ENCODE results near the gene TECTA.

The TECTA gene

DNA sequence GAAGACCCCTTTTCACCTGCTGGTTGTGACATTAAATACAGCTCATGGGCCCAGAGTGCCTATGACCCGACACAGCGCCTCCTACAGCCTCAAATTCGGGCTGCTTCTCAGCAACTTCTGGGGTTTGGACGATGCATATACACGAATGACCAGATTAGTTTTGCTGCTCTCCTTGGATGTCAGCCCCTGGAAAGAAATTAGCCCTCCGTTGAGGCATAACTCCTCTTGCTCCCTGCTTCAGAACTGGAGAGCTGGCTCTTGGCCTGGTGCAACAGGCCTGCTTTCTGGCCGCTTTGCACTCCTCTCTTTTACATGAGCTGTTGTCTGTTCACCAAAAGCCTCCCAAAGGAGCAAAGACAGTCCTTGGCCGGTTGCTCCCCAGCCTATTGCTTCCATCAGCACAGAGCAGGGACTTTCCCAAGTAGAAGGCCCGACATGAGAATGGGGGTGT is 3.3 kb downstream of the TECTA start:
- TF ChIP-seq FOXP2 (optimal IDR thresholded peaks at IDR 0.05; ENCODE audit: control extremely low read depth, extremely low read length, insufficient read depth) (no peak), EZH2 (IDR thresholded peaks at IDR 0.05) (no peak), POLR2AphosphoS5 (IDR thresholded peaks at IDR 0.05; ENCODE audit: borderline replicate concordance, low read depth, low read length) (no peak)
- Histone ChIP-seq H3K27ac (no peak overlapping the region), H3K9ac (ENCODE audit: insufficient read length) (no peak overlapping the region), H3K9me3 (ENCODE audit: low read depth, low read length) (no peaks in the 10 kb centered on the region), H3K4me3 (no peak overlapping the region), H3K36me3 (ENCODE audit: insufficient read depth, low read length) (no peaks in the 10 kb centered on the region)
- DNase-seq (ENCODE audit: low read depth, low spot score) = no peak

DNA sequence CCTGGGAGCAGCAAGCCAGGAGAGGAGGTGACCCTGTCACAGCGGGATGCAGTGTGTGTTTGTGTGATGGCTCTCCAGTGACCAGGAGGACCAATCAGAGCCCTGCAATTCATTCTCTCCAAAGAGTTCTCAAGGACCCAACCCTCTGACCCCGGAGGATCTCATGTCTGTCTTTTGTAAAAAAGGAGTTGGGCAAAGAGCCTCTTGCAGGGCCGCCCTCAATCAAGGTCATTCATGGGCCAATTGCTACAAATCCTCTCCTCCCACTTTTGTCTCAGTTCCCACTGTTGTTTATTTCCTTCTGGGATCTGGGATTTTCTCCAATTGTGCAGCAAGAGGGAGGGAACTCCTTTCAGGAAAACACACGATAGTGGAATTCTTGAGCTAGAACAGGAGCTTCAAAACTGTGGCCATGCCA is 4.0 kb downstream of the TECTA start:
- H3K27ac ChIP-seq = no peak overlapping the region
- H3K4me3 ChIP-seq = no peak overlapping the region
- no peaks in the 10 kb centered on the region for H3K9me3 ChIP-seq (ENCODE audit: low read depth, low read length)
- no peaks in the 10 kb centered on the region for H3K36me3 ChIP-seq (ENCODE audit: insufficient read depth, low read length)
- TF ChIP-seq EZH2 (IDR thresholded peaks at IDR 0.05) = no peak
- no peak overlapping the region for H3K9ac ChIP-seq (ENCODE audit: insufficient read length)
- no peak for DNase-seq (ENCODE audit: low read depth, low spot score)

- TF ChIP-seq EZH2 (IDR thresholded peaks at IDR 0.05) = no peak
- no peak for TF ChIP-seq FOXP2 (optimal IDR thresholded peaks at IDR 0.05; ENCODE audit: control extremely low read depth, extremely low read length, insufficient read depth)
- no peak for TF ChIP-seq POLR2AphosphoS5 (IDR thresholded peaks at IDR 0.05; ENCODE audit: borderline replicate concordance, low read depth, low read length)
- H3K9ac ChIP-seq (ENCODE audit: insufficient read length) = no peak overlapping the region
- no peak overlapping the region for H3K4me3 ChIP-seq
Measured at GRCh38 chr11:121105481-121106195, 4.6 kb downstream of the TECTA start.

DNA sequence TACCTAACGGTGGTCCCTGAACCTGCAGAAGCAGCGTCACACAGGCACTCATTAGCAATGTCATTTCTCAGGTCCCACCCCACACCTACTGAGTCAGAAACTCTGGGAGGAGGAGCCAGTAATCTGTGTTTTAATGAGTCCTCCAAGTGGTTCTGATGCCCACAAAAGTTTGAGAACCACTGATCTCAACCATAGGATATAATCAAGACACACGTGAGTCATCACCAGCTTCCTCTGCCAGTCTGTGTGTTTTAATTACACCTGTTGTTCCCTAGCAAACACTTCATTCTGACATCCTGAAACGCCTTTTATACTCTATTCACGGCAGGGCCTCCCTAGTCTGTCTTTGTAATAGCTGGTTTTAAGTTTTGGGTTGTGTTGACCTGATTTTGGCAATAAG is 5.8 kb downstream of the TECTA start:
- TF ChIP-seq FOXP2 (optimal IDR thresholded peaks at IDR 0.05; ENCODE audit: control extremely low read depth, extremely low read length, insufficient read depth) (no peak), EZH2 (IDR thresholded peaks at IDR 0.05) (no peak), POLR2AphosphoS5 (IDR thresholded peaks at IDR 0.05; ENCODE audit: borderline replicate concordance, low read depth, low read length) (no peak)
- Histone ChIP-seq H3K9me3 (ENCODE audit: low read depth, low read length) (no peaks in the 10 kb centered on the region), H3K36me3 (ENCODE audit: insufficient read depth, low read length) (no peaks in the 10 kb centered on the region), H3K9ac (ENCODE audit: insufficient read length) (no peak overlapping the region), H3K27ac (no peak overlapping the region), H3K4me3 (no peak overlapping the region)
- DNase-seq (ENCODE audit: low read depth, low spot score) = no peak

More at GRCh38 chr11:121105481-121106195, 4.6 kb downstream of the TECTA start:
- Histone ChIP-seq H3K27ac (no peak overlapping the region), H3K9me3 (ENCODE audit: low read depth, low read length) (no peaks in the 10 kb centered on the region), H3K36me3 (ENCODE audit: insufficient read depth, low read length) (no peaks in the 10 kb centered on the region)
- no peak for DNase-seq (ENCODE audit: low read depth, low spot score)

GRCh38 chr11:121108413-121108812 is 7.4 kb downstream of the TECTA start:
- no peak overlapping the region for H3K9ac ChIP-seq (ENCODE audit: insufficient read length)
- no peak for TF ChIP-seq POLR2AphosphoS5 (IDR thresholded peaks at IDR 0.05; ENCODE audit: borderline replicate concordance, low read depth, low read length)
- TF ChIP-seq FOXP2 (optimal IDR thresholded peaks at IDR 0.05; ENCODE audit: control extremely low read depth, extremely low read length, insufficient read depth) = no peak
- no peak for TF ChIP-seq EZH2 (IDR thresholded peaks at IDR 0.05)
- no peaks in the 10 kb centered on the region for H3K36me3 ChIP-seq (ENCODE audit: insufficient read depth, low read length)
- no peak overlapping the region for H3K4me3 ChIP-seq
- no peak overlapping the region for H3K27ac ChIP-seq
- no peaks in the 10 kb centered on the region for H3K9me3 ChIP-seq (ENCODE audit: low read depth, low read length)
- no peak for DNase-seq (ENCODE audit: low read depth, low spot score)

- H3K4me3 ChIP-seq = no peak overlapping the region
- H3K9me3 ChIP-seq (ENCODE audit: low read depth, low read length) = no peaks in the 10 kb centered on the region
- H3K9ac ChIP-seq (ENCODE audit: insufficient read length) = no peak overlapping the region
- TF ChIP-seq POLR2AphosphoS5 (IDR thresholded peaks at IDR 0.05; ENCODE audit: borderline replicate concordance, low read depth, low read length) (no peak), FOXP2 (optimal IDR thresholded peaks at IDR 0.05; ENCODE audit: control extremely low read depth, extremely low read length, insufficient read depth) (no peak), EZH2 (IDR thresholded peaks at IDR 0.05) (no peak)
- no peak overlapping the region for H3K27ac ChIP-seq
- no peak for DNase-seq (ENCODE audit: low read depth, low spot score)
- H3K36me3 ChIP-seq (ENCODE audit: insufficient read depth, low read length) = no peaks in the 10 kb centered on the region
Measured at GRCh38 chr11:121109471-121109870, 8.4 kb downstream of the TECTA start.

- TF ChIP-seq POLR2AphosphoS5 (IDR thresholded peaks at IDR 0.05; ENCODE audit: borderline replicate concordance, low read depth, low read length) = no peak
- no peak for TF ChIP-seq FOXP2 (optimal IDR thresholded peaks at IDR 0.05; ENCODE audit: control extremely low read depth, extremely low read length, insufficient read depth)
- no peak for TF ChIP-seq EZH2 (IDR thresholded peaks at IDR 0.05)
Measured at GRCh38 chr11:121109916-121110586, 9.0 kb downstream of the TECTA start.

DNA sequence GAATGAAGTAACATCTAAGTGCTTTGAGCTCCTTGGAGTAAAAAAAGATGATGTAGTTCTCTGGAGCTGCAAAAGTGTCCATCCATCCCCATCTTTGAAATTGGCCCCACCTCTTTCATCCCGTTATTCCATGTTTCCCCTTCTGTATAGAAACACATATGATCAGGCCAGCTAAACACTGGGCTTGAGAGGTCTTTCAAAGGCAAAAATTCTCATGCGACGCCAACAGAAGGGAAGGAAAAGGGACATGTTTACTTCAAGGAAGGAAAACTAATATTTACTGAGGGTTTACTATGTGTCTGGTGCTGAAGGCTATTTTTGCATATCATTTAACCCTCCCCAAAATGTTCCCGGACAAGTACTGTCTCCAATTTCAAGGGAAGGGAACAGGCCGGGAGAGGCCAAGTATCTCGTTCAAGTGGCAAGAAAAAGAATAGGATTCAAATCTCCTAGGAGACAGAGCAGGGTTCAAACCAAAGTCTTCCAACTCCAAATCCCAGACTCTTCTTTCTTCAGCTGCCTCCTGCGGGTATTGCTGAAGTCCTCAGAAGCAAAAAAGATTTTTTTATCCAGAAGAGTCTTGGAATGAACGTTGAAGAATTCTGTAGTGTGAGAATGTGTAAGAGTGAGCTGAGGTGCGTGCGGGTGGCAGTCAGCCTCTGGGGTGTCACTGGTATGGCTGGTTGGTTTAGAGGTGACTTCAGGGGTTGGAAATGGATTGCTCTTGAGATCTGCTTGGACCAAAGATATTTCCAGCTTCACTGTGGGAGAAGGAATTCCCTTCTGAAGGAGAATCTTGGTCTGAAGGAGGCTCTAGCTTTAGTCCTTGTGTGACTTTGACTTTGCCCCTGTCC is 10.1 kb downstream of the TECTA start:
- TF ChIP-seq POLR2AphosphoS5 (IDR thresholded peaks at IDR 0.05; ENCODE audit: borderline replicate concordance, low read depth, low read length) (no peak), FOXP2 (optimal IDR thresholded peaks at IDR 0.05; ENCODE audit: control extremely low read depth, extremely low read length, insufficient read depth) (no peak), EZH2 (IDR thresholded peaks at IDR 0.05) (no peak)

More at GRCh38 chr11:121109916-121110586, 9.0 kb downstream of the TECTA start:
- no peak overlapping the region for H3K27ac ChIP-seq
- no peaks in the 10 kb centered on the region for H3K9me3 ChIP-seq (ENCODE audit: low read depth, low read length)
- H3K36me3 ChIP-seq (ENCODE audit: insufficient read depth, low read length) = no peaks in the 10 kb centered on the region
- no peak for DNase-seq (ENCODE audit: low read depth, low spot score)
- H3K9ac ChIP-seq (ENCODE audit: insufficient read length) = no peak overlapping the region
- H3K4me3 ChIP-seq = no peak overlapping the region

More for the DNA sequence above, 10.1 kb downstream of the TECTA start:
- DNase-seq (ENCODE audit: low read depth, low spot score) = no peak
- Histone ChIP-seq H3K9ac (ENCODE audit: insufficient read length) (no peak overlapping the region), H3K27ac (no peak overlapping the region), H3K36me3 (ENCODE audit: insufficient read depth, low read length) (no peaks in the 10 kb centered on the region), H3K9me3 (ENCODE audit: low read depth, low read length) (no peaks in the 10 kb centered on the region), H3K4me3 (no peak overlapping the region)

Measured in SK-N-MC (cell line).